ENCODE measurements around the gene HES5. TPM values are rescaled to one million over a fixed set of nuclear protein-coding genes. Genes with fewer than 3 reads are reported as not detected.

HES5 gene
- total and polyA plus RNA-seq, 2 donors (not counting 3 experiments of a cell fraction or from before 2014, with no cell fraction given), result 0.07 TPM; not detected in 1

DNA sequence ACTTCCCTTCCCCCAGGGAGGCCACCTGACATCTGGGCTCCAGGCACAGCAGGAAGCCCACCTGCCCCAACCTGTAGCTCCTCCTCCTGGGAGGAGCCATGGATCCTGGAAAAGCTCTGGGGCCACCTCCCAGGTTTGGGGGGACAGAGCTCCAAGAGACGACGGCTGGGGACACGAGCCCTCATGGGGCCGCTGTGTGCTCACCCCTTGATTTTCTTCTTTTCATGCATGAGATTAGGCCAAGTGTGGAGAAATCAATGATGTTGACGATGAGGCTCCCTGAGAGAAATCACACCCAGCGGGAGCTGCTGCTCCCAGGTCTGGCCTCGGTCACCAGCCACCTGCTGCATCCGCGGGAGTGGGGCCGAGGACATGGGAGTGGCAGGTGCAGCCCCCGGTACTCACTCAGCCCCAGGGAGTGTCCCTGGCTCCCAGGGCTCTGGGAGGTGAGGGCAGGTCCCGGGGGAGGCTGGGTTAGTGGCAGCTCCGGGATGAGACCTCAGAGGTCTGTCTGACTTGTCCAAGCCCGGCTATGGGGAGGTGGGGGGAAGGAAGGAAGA, 34.8 kb upstream of the HES5 start:
- no peaks in the 10 kb centered on the region for H3K4me1 ChIP-seq (ENCODE audit: control insufficient read depth, extremely low read depth, insufficient read depth, low read length)
- no peak overlapping the region for H3K27ac ChIP-seq (ENCODE audit: insufficient read depth, low read depth, low read length)
- no TSS peak for BruUV-seq (replicated peaks)
- TF ChIP-seq POLR2A (IDR thresholded peaks at IDR 0.05; ENCODE audit: low read depth, low read length) (no peak), EZH2 (IDR thresholded peaks at IDR 0.05; ENCODE audit: borderline replicate concordance, low read depth, low read length, severe bottlenecking) (no peak), JUN (IDR thresholded peaks at IDR 0.05; ENCODE audit: borderline replicate concordance, insufficient read depth, insufficient read length, low read depth) (no peak), GATA2 (IDR thresholded peaks at IDR 0.05; ENCODE audit: insufficient read depth, insufficient read length, low read depth, low read length) (no peak), MYC (IDR thresholded peaks at IDR 0.05; ENCODE audit: low read depth, low read length) (no peak), POLR2AphosphoS5 (IDR thresholded peaks at IDR 0.05; ENCODE audit: insufficient read depth, low read depth, low read length) (no peak), FOS (IDR thresholded peaks at IDR 0.05; ENCODE audit: borderline replicate concordance, insufficient read depth, low read length) (no peak)
- TF ChIP-seq, protein P1, sequence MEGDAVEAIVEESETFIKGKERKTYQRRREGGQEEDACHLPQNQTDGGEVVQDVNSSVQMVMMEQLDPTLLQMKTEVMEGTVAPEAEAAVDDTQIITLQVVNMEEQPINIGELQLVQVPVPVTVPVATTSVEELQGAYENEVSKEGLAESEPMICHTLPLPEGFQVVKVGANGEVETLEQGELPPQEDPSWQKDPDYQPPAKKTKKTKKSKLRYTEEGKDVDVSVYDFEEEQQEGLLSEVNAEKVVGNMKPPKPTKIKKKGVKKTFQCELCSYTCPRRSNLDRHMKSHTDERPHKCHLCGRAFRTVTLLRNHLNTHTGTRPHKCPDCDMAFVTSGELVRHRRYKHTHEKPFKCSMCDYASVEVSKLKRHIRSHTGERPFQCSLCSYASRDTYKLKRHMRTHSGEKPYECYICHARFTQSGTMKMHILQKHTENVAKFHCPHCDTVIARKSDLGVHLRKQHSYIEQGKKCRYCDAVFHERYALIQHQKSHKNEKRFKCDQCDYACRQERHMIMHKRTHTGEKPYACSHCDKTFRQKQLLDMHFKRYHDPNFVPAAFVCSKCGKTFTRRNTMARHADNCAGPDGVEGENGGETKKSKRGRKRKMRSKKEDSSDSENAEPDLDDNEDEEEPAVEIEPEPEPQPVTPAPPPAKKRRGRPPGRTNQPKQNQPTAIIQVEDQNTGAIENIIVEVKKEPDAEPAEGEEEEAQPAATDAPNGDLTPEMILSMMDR (IDR thresholded peaks at IDR 0.05; ENCODE audit: extremely low read depth in 1 of 2, insufficient read depth in 1 of 2, low read depth in 1 of 2, low read length in 2 of 2), result no peak
- TF ChIP-seq, protein P2, sequence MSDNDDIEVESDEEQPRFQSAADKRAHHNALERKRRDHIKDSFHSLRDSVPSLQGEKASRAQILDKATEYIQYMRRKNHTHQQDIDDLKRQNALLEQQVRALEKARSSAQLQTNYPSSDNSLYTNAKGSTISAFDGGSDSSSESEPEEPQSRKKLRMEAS (IDR thresholded peaks at IDR 0.05; ENCODE audit: insufficient read depth, insufficient read length), result no peak
- no peak for FAIRE-seq
- dilution Hi-C loops (cut with MboI; ENCODE audit: extremely low pct_ligation_motif_present, low sequenced_read_pairs) (no loop called here), intact Hi-C loops (cut with micrococcal nuclease) (loop anchor here (2.0 kb wide), 1 partner anchor 14 kb away; no protein-coding TSS in a partner anchor)
- H4K20me1 ChIP-seq (replicated peaks; ENCODE audit: control insufficient read depth, extremely low read depth, insufficient read depth, low read length), result no peaks in the 10 kb centered on the region
- no peaks in the 10 kb centered on the region for H3K9me1 ChIP-seq (replicated peaks; ENCODE audit: control insufficient read depth, extremely low read depth, insufficient read depth, low read length)
- no peaks in the 10 kb centered on the region for H3K79me2 ChIP-seq (ENCODE audit: control insufficient read depth, insufficient read depth, low read length)
- H3K9me3 ChIP-seq (replicated peaks; ENCODE audit: control insufficient read depth, insufficient read depth, low read length), result no peaks in the 10 kb centered on the region
- H3K4me3 ChIP-seq (replicated peaks in 1 of 3; ENCODE audit: insufficient read depth in 1 of 3, low read depth in 1 of 3, low read length in 3 of 3), result no peak overlapping the region
- H3K4me2 ChIP-seq (ENCODE audit: insufficient read depth, low read length), result no peak overlapping the region
- H2AFZ ChIP-seq (ENCODE audit: low read depth, low read length), result no peak overlapping the region
- no peak overlapping the region for H3K9ac ChIP-seq (replicated peaks; ENCODE audit: extremely low read depth, insufficient read depth, low read length)
- ChIA-PET POLR2A (no interaction called here), CTCF (no interaction called here)
- no peak for DNase-seq (ENCODE audit: low read depth, low spot score)
- H3K27me3 ChIP-seq (ENCODE audit: control insufficient read depth in 2 of 2, insufficient read depth in 2 of 2, low read length in 2 of 2), result no peaks in the 10 kb centered on the region
- H3K36me3 ChIP-seq (ENCODE audit: control insufficient read depth in 2 of 2, extremely low read depth in 1 of 2, insufficient read depth in 2 of 2, low read length in 2 of 2), result peaks cover 0 to 6% of the 10 kb centered on the region in 2 experiments

All from endothelial cell of umbilical vein (primary cell).